ENCODE data around the gene ATL3. TPM values are rescaled to one million over a fixed set of nuclear protein-coding genes. Genes with fewer than 3 reads are reported as not detected.
A peak's percentile ranks its signal among the peaks of the same experiment; 100 is the strongest.

ATL3 gene
- total and polyA plus RNA-seq, 2 donors (not counting 1 experiment from before 2014, with no cell fraction given), result 8.9 to 33.8 TPM

DNA sequence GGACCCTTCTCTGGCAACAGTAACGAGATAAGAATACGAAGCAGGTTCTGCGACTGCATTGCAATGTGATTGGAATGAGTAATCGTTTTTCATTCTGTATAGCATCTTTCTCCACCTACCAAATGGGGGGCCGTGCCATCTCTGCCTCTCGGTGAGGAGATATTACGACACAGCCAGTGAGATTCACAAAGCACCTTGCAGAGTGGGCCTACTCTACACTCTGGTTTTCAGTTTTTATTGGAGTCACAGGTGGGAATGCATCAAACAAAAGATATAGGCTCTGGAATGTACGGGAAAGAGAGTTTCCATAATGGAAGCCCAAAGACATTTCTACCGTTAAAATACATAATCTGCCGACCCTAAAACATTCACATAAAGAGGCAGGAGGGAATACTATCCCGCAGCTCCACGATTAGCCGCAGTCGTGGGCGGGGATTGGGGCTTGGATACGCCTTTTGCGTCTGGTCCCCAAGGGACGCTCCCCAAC is 9.7 kb upstream of the ATL3 start:
- no peaks in the 10 kb centered on the region for H3K9me3 Mint-ChIP-seq (ENCODE audit: insufficient read depth)
- peak overlapping the region; percentile 88 for H3K4me2 ChIP-seq (replicated peaks; ENCODE audit: low read depth, low read length, poor library complexity, severe bottlenecking)
- peak overlapping the region; percentile 97 for H3K27ac Mint-ChIP-seq
- intact Hi-C loops (cut with micrococcal nuclease), result loop anchor here (1.0 to 5.0 kb wide), 3 partner anchors 10 to 306 kb away; partner anchors contain the start of genes ATL3, MARK2 and OTUB1
- H3K4me3 ChIP-seq (ENCODE audit: control extremely low read depth in 1 of 5, extremely low read depth in 1 of 5, insufficient read depth in 1 of 5, low read depth in 2 of 5, low read length in 4 of 5), result peak overlapping the region; percentile 36 to 98 (median 90)
- no peaks in the 10 kb centered on the region for H4K20me1 ChIP-seq (ENCODE audit: control insufficient read depth, insufficient read depth, low read length, poor library complexity, severe bottlenecking)
- H3K4me1 Mint-ChIP-seq, result peaks cover 27% of the 10 kb centered on the region
- peak overlapping the region; percentile 95 for H3K9ac ChIP-seq (ENCODE audit: low read length)
- H3K4me3 Mint-ChIP-seq, result peak overlapping the region; percentile 95
- H3K9me3 ChIP-seq (ENCODE audit: control extremely low read depth in 1 of 3, control insufficient read depth in 2 of 3, insufficient read depth in 1 of 3, low read length in 2 of 3), result no peaks in the 10 kb centered on the region
- no peak for TF ChIP-seq EZH2 (IDR thresholded peaks at IDR 0.05; ENCODE audit: borderline replicate concordance, insufficient read depth, low read depth, low read length, poor library complexity, severe bottlenecking)
- TF ChIP-seq, protein P1, sequence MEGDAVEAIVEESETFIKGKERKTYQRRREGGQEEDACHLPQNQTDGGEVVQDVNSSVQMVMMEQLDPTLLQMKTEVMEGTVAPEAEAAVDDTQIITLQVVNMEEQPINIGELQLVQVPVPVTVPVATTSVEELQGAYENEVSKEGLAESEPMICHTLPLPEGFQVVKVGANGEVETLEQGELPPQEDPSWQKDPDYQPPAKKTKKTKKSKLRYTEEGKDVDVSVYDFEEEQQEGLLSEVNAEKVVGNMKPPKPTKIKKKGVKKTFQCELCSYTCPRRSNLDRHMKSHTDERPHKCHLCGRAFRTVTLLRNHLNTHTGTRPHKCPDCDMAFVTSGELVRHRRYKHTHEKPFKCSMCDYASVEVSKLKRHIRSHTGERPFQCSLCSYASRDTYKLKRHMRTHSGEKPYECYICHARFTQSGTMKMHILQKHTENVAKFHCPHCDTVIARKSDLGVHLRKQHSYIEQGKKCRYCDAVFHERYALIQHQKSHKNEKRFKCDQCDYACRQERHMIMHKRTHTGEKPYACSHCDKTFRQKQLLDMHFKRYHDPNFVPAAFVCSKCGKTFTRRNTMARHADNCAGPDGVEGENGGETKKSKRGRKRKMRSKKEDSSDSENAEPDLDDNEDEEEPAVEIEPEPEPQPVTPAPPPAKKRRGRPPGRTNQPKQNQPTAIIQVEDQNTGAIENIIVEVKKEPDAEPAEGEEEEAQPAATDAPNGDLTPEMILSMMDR (IDR thresholded peaks at IDR 0.05), result no peak
- peak overlapping the region; percentile 99 for H2AFZ ChIP-seq (ENCODE audit: insufficient read depth, low read depth, low read length, poor library complexity, severe bottlenecking)
- H3K79me2 ChIP-seq (ENCODE audit: control insufficient read depth, insufficient read depth, low read length), result peaks cover 30% of the 10 kb centered on the region
- H3K27ac ChIP-seq (ENCODE audit: low read length in 2 of 2), result peak overlapping the region; percentile 29 to 44
- ChIA-PET POLR2A (interaction anchor here (1.9 kb wide), 1 partner anchor 10 kb away, joined by 11 read pairs; the partner anchor contains the start of gene ATL3), CTCF (interaction anchor here (0.6 to 3.2 kb wide), 3 partner anchors 9 to 175 kb away, joined by 4 to 11 read pairs (median 4); partner anchors contain the start of gene ATL3)
- H3K27me3 Mint-ChIP-seq, result peaks cover 6% of the 10 kb centered on the region
- peaks cover 15 to 16% of the 10 kb centered on the region in 2 donors for H3K4me1 ChIP-seq (ENCODE audit: control insufficient read depth in 2 of 2, insufficient read depth in 2 of 2, low read length in 2 of 2)
- WGBS (ENCODE audit: insufficient coverage), result 0% methylated on average over 8 of the region's 18 CpGs
- H3K36me3 ChIP-seq (replicated peaks in 1 of 2; ENCODE audit: control extremely low read depth in 1 of 2, control insufficient read depth in 1 of 2, extremely low read depth in 1 of 2, insufficient read depth in 2 of 2, low read length in 1 of 2), result no peaks in the 10 kb centered on the region
- no peaks in the 10 kb centered on the region for H3K27me3 ChIP-seq (replicated peaks in 1 of 4; ENCODE audit: control extremely low read depth in 1 of 4, control insufficient read depth in 3 of 4, insufficient read depth in 4 of 4, low read length in 3 of 4)
- ATAC-seq (ENCODE audit: low read depth), result no peak
- no peak for DNase-seq

DNA sequence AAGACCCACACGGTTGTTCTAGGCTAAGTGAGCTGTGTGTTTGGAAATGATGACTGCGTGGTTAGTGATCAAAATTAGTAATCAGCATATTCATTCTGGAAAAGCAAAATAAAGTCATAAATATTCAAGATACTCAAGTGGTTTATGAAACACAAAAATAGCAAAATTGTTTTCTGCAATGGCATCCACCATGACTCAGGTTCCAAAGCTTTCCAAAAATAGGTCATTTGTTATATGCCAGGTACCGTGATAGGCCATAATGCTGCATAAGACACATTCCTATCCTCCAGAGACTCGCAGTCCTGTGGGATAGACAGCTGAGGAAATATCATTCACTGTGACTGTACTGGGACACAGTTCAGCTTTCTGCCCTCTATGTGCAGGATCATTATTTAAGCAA is 2.4 kb upstream of the ATL3 start:
- Mint-ChIP-seq H3K4me3 (no peak overlapping the region), H3K27me3 (no peaks in the 10 kb centered on the region), H3K4me1 (peaks cover 15% of the 10 kb centered on the region), H3K27ac (no peak overlapping the region), H3K9me3 (ENCODE audit: insufficient read depth) (no peaks in the 10 kb centered on the region)
- H3K9me3 ChIP-seq (ENCODE audit: control extremely low read depth in 1 of 3, control insufficient read depth in 2 of 3, insufficient read depth in 1 of 3, low read length in 2 of 3), result no peaks in the 10 kb centered on the region
- H3K27me3 ChIP-seq (replicated peaks in 1 of 4; ENCODE audit: control extremely low read depth in 1 of 4, control insufficient read depth in 3 of 4, insufficient read depth in 4 of 4, low read length in 3 of 4), result no peaks in the 10 kb centered on the region
- no peaks in the 10 kb centered on the region for H4K20me1 ChIP-seq (ENCODE audit: control insufficient read depth, insufficient read depth, low read length, poor library complexity, severe bottlenecking)
- no peak for DNase-seq
- no peak for ATAC-seq (ENCODE audit: low read depth)
- 100% methylated on average over 1 of the region's 4 CpGs for WGBS (ENCODE audit: insufficient coverage)
- H3K4me2 ChIP-seq (replicated peaks; ENCODE audit: low read depth, low read length, poor library complexity, severe bottlenecking), result no peak overlapping the region
- H3K9ac ChIP-seq (ENCODE audit: low read length), result no peak overlapping the region
- H3K4me3 ChIP-seq (ENCODE audit: control extremely low read depth in 1 of 5, extremely low read depth in 1 of 5, insufficient read depth in 1 of 5, low read depth in 2 of 5, low read length in 4 of 5), result no peak overlapping the region
- TF ChIP-seq, protein P1 (IDR thresholded peaks at IDR 0.05), result no peak
- no peak for TF ChIP-seq EZH2 (IDR thresholded peaks at IDR 0.05; ENCODE audit: borderline replicate concordance, insufficient read depth, low read depth, low read length, poor library complexity, severe bottlenecking)
- H3K4me1 ChIP-seq (ENCODE audit: control insufficient read depth in 2 of 2, insufficient read depth in 2 of 2, low read length in 2 of 2), result peaks cover 9 to 13% of the 10 kb centered on the region in 2 donors
- ChIA-PET POLR2A (no interaction called here), CTCF (interaction anchor here (0.9 to 1.1 kb wide), 6 partner anchors 26 to 94 kb away, joined by 3 to 4 read pairs (median 3); no protein-coding TSS in a partner anchor)
- H3K36me3 ChIP-seq (replicated peaks in 1 of 2; ENCODE audit: control extremely low read depth in 1 of 2, control insufficient read depth in 1 of 2, extremely low read depth in 1 of 2, insufficient read depth in 2 of 2, low read length in 1 of 2), result no peaks in the 10 kb centered on the region
- no peak overlapping the region for H2AFZ ChIP-seq (ENCODE audit: insufficient read depth, low read depth, low read length, poor library complexity, severe bottlenecking)
- intact Hi-C loops (cut with micrococcal nuclease), result loop anchor here (5.0 kb wide), 1 partner anchor 791 kb away; the partner anchor contains the start of gene SLC3A2
- H3K79me2 ChIP-seq (ENCODE audit: control insufficient read depth, insufficient read depth, low read length), result peaks cover 20% of the 10 kb centered on the region
- H3K27ac ChIP-seq (ENCODE audit: low read length in 2 of 2), result no peak overlapping the region
